RWPE2 (cell line): ENCODE data around the gene ZC3H12A.
A peak's percentile ranks its signal among the peaks of the same experiment; 100 is the strongest.

Source experiments
- ATAC-seq: fragments of 200-7000 bp; cut with Tn5 transposase; 3 replicates; pipeline ENCODE4 v1.9.1; 2021; ENCODE audit warnings: low read depth
- DNase-seq: peaks from one replicate; pipeline ENCODE4 v3.0.0-alpha.2; 2020; ENCODE audit warnings: low spot score
- H3K27ac ChIP-seq: fragments of 450-650 bp; 2 replicates; pipeline ENCODE4 v1.5.1; 2017; ENCODE audit warnings: mild to moderate bottlenecking; ENCODE audit not compliant: poor library complexity, severe bottlenecking
- H3K27me3 ChIP-seq: fragments of 250-450 bp; sonication (Bioruptor Pico); 2 replicates; pipeline ENCODE4 v1.5.1; 2021; ENCODE audit warnings: mild to moderate bottlenecking, moderate library complexity; ENCODE audit not compliant: insufficient read depth, poor library complexity, severe bottlenecking
- H3K36me3 ChIP-seq: fragments of 250-450 bp; sonication (Bioruptor Pico); 2 replicates; pipeline ENCODE4 v1.5.1; 2020; ENCODE audit warnings: low read depth, mild to moderate bottlenecking, moderate library complexity
- H3K4me1 ChIP-seq: fragments of 250-450 bp; sonication (Bioruptor Pico); 2 replicates; pipeline ENCODE4 v1.5.1; 2021; ENCODE audit warnings: mild to moderate bottlenecking, moderate library complexity; ENCODE audit not compliant: insufficient read depth, poor library complexity, severe bottlenecking
- H3K4me3 ChIP-seq: fragments of 250-450 bp; sonication (Bioruptor Pico); 2 replicates; pipeline ENCODE4 v1.5.1; 2021; ENCODE audit warnings: mild to moderate bottlenecking, moderate library complexity; ENCODE audit not compliant: severe bottlenecking
- H3K9me3 ChIP-seq: fragments of 250-450 bp; sonication (Bioruptor Pico); 2 replicates; pipeline ENCODE4 v1.5.1; 2021; ENCODE audit warnings: mild to moderate bottlenecking, moderate library complexity; ENCODE audit not compliant: severe bottlenecking
- TF ChIP-seq, protein P1 (sequence below): fragments of 450-650 bp; IDR thresholded peaks from one replicate; pipeline ENCODE4 v1.5.1; 2017; ENCODE audit warnings: mild to moderate bottlenecking, moderate library complexity; ENCODE audit not compliant: poor library complexity, severe bottlenecking

Gene ZC3H12A

DNA sequence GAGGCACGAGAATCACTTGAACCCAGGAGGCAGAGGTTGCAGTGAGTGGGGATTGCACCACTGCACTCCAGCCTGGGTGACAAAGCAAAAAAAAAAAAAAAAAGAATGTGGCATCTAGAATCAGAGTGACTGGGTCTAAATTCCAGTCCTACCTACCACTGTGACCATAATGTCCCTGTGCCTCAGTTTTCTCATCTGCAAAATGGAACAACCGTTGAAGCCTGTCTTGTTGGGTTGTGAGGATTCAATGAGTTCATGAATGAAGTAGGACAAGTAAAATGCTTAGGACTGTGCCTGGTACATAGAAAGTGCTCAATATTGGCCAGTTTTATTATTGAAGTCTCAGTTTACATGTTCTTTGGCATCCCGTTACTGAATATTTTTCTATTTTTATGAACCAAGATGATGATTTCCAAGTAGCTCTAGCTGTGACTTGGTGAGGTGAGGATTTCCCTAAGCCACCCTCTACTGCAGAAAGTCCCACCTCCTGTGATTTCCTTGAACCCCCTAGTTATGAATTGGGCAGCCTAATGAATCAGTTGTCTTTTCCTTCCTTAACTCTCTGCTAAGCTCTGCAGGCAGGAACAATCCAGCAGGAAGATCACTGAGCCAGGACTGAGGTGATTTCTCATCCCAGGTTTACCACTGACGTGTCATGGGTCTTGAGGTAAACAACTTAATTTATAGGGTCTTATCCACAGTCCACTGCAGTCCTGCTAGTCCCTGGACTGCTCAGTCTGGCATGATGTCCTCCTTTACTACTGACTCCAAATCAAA is 59.1 kb downstream of the ZC3H12A start:
- TF ChIP-seq, protein P1, sequence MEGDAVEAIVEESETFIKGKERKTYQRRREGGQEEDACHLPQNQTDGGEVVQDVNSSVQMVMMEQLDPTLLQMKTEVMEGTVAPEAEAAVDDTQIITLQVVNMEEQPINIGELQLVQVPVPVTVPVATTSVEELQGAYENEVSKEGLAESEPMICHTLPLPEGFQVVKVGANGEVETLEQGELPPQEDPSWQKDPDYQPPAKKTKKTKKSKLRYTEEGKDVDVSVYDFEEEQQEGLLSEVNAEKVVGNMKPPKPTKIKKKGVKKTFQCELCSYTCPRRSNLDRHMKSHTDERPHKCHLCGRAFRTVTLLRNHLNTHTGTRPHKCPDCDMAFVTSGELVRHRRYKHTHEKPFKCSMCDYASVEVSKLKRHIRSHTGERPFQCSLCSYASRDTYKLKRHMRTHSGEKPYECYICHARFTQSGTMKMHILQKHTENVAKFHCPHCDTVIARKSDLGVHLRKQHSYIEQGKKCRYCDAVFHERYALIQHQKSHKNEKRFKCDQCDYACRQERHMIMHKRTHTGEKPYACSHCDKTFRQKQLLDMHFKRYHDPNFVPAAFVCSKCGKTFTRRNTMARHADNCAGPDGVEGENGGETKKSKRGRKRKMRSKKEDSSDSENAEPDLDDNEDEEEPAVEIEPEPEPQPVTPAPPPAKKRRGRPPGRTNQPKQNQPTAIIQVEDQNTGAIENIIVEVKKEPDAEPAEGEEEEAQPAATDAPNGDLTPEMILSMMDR: no peak

More for the DNA sequence above, 59.1 kb downstream of the ZC3H12A start:
- DNase-seq: no peak
- H3K9me3 ChIP-seq: no peaks in the 10 kb centered on the region
- H3K27ac ChIP-seq: peak overlapping the region; percentile 79
- H3K36me3 ChIP-seq: peaks cover 28% of the 10 kb centered on the region
- ATAC-seq: no peak
- no peaks in the 10 kb centered on the region for H3K27me3 ChIP-seq
- H3K4me1 ChIP-seq: peaks cover 41% of the 10 kb centered on the region
- no peak overlapping the region for H3K4me3 ChIP-seq
